Tibial nerve (tissue), 4 donors: ENCODE results near the gene INPP4B. TPM values are rescaled to one million over a fixed set of nuclear protein-coding genes. Genes with fewer than 3 reads are reported as not detected.

Experiments
- DNase-seq, 2 donors: peaks; one replicate each; pipeline ENCODE4 v3.0.0-alpha.2; 2019; ENCODE audit warnings: low spot score in 2 of 2
- H3K27ac ChIP-seq, 4 donors: fragments of 200-600 bp; sonication (generic) in 3 of 4; one replicate each; pipeline ENCODE4 v1.5.1; 2017 to 2019; ENCODE audit warnings: mild to moderate bottlenecking in 1 of 4
- H3K27me3 ChIP-seq, 2 donors: fragments of 200-600 bp; sonication (generic) in 1 of 2; one replicate each; pipeline versions ENCODE4 v1.5.1 to v1.6.0; 2017 to 2019
- H3K36me3 ChIP-seq, 3 donors: fragments of 200-600 bp; sonication (generic); one replicate each; pipeline ENCODE4 v1.5.1; 2018 to 2019
- H3K4me1 ChIP-seq, 4 donors: fragments of 200-600 bp; sonication (generic) in 3 of 4; one replicate each; pipeline ENCODE4 v1.5.1; 2017 to 2019
- H3K4me3 ChIP-seq, 4 donors: fragments of 200-600 bp; sonication (generic) in 3 of 4; one replicate each; pipeline ENCODE4 v1.5.1; 2017 to 2019; ENCODE audit warnings: mild to moderate bottlenecking in 1 of 4, moderate library complexity in 1 of 4
- H3K9me3 ChIP-seq, 4 donors: fragments of 200-600 bp; sonication (generic) in 3 of 4; one replicate each; pipeline ENCODE4 v1.5.1; 2017 to 2019
- EP300 ChIP-seq, 2 donors: sonication (generic); formaldehyde crosslinking; IDR thresholded peaks; one replicate each; pipeline ENCODE4 v1.6.1; 2017; ENCODE audit warnings: antibody characterized with exemption in 2 of 2, mild to moderate bottlenecking in 1 of 2
- POLR2A ChIP-seq, 2 donors: fragments of 450-650 bp; IDR thresholded peaks; one replicate each; pipeline ENCODE4 v1.6.1; 2017; ENCODE audit warnings: antibody characterized with exemption in 2 of 2, mild to moderate bottlenecking in 2 of 2, moderate library complexity in 2 of 2
- WGBS, 2 donors: methylation state at CpG; one replicate each; pipeline ENCODE4 v1.1.5; 2018; 5-methylcytosine and 5-hydroxymethylcytosine counted together
- total RNA-seq, 4 donors: library from RNA; depleted of rRNA; stranded (reverse); fragments of >200 nt; gene quantifications; one replicate each; pipeline ENCODE4 v1.1.0, GENCODE V29; 2016
- TF ChIP-seq, protein P1 (sequence below), 5 experiments: fragments of 200-600 bp in 3 of 5; fragments of 450-650 bp in 2 of 5; sonication (generic) in 3 of 5; IDR thresholded peaks; one replicate each; pipeline ENCODE4 v1.5.1; 2016 to 2019; ENCODE audit warnings: antibody characterized with exemption in 5 of 5, mild to moderate bottlenecking in 3 of 5, moderate library complexity in 2 of 5

INPP4B gene
- total RNA-seq, 4 donors from 2014 or later = 16.3 to 32.4 (median 24.8) TPM

DNA sequence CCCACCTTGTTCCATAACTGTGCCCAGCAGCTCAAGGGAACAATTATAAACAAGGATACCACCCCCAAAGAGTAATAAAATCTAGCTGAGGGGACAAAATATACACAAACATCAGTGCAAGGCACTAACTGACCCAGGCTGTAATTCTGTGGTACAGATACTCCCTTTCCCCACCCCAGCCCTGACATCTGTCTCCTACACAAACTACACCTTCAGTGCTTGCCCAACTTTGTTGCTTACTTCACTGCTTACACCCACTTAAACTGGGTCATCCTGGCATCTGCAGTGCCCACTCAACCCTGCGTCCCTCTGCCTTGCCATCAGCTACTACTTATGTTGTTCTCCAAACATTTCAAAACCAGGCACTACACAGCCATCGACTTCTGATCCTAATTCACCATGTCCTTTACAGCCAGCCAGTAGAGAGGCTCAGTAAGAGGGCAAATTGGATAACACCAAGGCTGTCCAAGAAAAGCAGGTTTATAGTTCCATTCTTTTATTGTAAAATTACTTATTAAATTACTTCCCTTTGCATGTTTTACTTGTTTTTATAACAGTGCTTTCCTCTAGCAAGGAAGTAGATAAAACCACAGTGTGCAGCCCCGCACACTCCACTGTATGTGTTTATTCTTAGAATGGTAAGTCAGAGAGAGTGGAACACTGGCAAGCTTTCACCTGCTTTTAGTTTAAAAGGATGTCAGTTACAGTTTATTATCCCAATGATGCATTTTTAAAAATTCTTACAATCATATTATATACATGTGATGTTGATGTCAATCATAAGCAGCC, 149.6 kb downstream of the INPP4B start:
- no peaks in the 10 kb centered on the region for H3K36me3 ChIP-seq
- no peaks in the 10 kb centered on the region for H3K9me3 ChIP-seq
- no peak for DNase-seq
- H3K4me3 ChIP-seq = no peak overlapping the region
- 62 to 65% methylated on average over 3 of the region's 3 CpGs for WGBS, 2 donors
- TF ChIP-seq, protein P1, sequence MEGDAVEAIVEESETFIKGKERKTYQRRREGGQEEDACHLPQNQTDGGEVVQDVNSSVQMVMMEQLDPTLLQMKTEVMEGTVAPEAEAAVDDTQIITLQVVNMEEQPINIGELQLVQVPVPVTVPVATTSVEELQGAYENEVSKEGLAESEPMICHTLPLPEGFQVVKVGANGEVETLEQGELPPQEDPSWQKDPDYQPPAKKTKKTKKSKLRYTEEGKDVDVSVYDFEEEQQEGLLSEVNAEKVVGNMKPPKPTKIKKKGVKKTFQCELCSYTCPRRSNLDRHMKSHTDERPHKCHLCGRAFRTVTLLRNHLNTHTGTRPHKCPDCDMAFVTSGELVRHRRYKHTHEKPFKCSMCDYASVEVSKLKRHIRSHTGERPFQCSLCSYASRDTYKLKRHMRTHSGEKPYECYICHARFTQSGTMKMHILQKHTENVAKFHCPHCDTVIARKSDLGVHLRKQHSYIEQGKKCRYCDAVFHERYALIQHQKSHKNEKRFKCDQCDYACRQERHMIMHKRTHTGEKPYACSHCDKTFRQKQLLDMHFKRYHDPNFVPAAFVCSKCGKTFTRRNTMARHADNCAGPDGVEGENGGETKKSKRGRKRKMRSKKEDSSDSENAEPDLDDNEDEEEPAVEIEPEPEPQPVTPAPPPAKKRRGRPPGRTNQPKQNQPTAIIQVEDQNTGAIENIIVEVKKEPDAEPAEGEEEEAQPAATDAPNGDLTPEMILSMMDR (IDR thresholded peaks at IDR 0.05) = no peak
- TF ChIP-seq POLR2A (IDR thresholded peaks at IDR 0.05) (no peak), EP300 (IDR thresholded peaks at IDR 0.05) (no peak)
- H3K4me1 ChIP-seq = peaks cover 0 to 7% (median 0%) of the 10 kb centered on the region in 4 donors
- H3K27me3 ChIP-seq = no peaks in the 10 kb centered on the region
- H3K27ac ChIP-seq = no peak overlapping the region

DNA sequence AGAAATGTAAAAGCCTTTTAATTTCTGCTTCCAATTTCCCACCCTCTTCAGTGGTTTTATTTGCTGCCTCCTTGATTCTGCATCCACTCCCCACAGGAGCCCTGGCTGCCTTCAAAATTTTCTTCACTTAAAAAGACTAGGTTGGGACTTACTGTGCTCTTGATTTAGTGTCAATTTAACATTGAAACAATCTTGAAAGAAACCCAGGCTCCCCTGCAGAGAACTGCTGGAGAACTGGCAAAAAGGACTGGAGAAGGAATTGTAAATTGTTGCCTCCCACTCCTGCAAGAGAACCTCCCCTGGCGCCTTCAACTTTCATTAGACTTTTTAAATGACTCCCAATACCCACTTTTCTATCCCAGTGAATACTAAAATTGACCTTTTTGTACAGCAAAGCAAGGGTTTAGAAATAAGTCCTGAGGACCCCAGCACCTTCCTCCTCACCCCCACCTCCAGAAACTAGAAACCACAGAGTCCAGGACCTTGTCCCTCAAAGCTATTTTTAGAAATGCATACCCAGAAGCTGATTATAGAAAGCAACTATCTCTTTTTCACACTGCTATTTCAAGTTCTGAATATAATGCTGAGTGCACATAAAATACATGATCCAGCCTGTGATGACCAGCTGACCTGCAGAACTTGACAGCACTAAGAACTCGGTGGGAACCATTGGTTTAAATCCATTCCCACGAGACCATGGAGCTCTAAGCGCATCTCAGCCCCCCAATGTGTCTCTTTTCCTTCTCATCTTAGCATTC, 155.5 kb downstream of the INPP4B start:
- Histone ChIP-seq H3K9me3 (no peaks in the 10 kb centered on the region), H3K4me3 (no peak overlapping the region), H3K36me3 (no peaks in the 10 kb centered on the region), H3K4me1 (no peaks in the 10 kb centered on the region), H3K27ac (no peak overlapping the region), H3K27me3 (no peaks in the 10 kb centered on the region)
- TF ChIP-seq, protein P1 (IDR thresholded peaks at IDR 0.05) = no peak
- TF ChIP-seq EP300 (IDR thresholded peaks at IDR 0.05) (no peak), POLR2A (IDR thresholded peaks at IDR 0.05) (no peak)
- DNase-seq = no peak
- WGBS, 2 donors = 87 to 91% methylated on average over 4 of the region's 4 CpGs

DNA sequence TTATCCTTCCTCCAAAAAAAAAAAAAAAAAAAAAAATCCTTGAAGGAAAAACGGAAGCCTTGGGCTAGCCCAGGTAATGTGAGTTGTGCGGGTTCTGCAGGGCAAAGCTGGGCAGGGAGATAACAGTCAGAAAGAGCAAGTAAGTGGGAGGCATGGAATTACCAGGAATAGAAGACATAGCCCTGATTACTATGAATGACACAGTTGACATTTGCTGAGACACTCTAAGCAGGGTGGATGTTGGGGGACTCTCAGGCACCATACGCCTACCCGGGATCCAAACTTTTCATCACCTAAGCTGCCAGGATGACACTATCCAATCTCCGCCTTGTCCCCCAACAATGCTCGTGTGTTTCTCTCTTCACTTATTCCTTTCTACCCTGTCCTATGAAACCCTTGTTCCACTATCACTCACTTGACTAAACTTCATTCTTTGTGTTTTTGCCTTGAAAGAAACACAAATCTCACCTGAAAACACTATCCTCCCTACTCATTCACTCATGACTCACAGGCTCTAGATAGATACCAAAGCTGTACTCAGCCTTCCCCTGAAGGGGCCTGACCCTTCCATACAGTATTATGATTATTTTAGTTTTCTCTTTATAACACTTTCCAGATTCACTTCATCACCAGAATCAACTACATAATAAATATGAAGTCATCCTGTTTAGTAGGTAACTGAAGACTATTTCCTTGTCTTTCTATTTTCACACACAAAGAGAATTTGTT, 158.4 kb downstream of the INPP4B start:
- no peak for DNase-seq
- TF ChIP-seq POLR2A (IDR thresholded peaks at IDR 0.05) = no peak
- TF ChIP-seq EP300 (IDR thresholded peaks at IDR 0.05) = no peak
- TF ChIP-seq, protein P1 (IDR thresholded peaks at IDR 0.05) = no peak
- Histone ChIP-seq H3K4me1 (no peaks in the 10 kb centered on the region), H3K9me3 (no peaks in the 10 kb centered on the region), H3K4me3 (no peak overlapping the region), H3K27ac (no peak overlapping the region), H3K27me3 (no peaks in the 10 kb centered on the region), H3K36me3 (no peaks in the 10 kb centered on the region)
- WGBS, 2 donors = 89 to 91% methylated on average over 6 of the region's 6 CpGs

DNA sequence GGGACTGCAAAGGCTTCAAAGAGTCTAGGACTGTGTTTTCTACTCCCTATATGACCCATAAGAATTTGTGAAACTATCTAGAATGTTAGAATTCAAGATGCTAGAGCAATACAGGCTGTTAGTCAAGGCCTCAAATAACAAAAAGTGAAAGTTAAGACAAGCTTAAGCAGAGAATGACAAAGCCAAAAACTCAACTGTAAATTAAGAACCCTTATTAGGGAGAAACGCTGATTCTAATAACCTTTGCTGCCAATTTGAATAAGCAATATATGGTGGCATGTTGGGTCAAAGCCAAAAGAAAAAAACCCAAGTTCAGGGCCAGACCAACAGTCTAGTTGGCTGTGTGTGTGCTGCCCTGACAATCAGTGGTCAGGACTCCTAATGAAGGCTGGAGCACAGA, 160.0 kb downstream of the INPP4B start:
- no peak overlapping the region for H3K27ac ChIP-seq
- no peaks in the 10 kb centered on the region for H3K4me1 ChIP-seq
- no peaks in the 10 kb centered on the region for H3K36me3 ChIP-seq
- no peak for TF ChIP-seq EP300 (IDR thresholded peaks at IDR 0.05)
- TF ChIP-seq POLR2A (IDR thresholded peaks at IDR 0.05) = no peak
- TF ChIP-seq, protein P1 (IDR thresholded peaks at IDR 0.05) = no peak
- no peak overlapping the region for H3K4me3 ChIP-seq
- no peaks in the 10 kb centered on the region for H3K9me3 ChIP-seq
- no peak for DNase-seq
- WGBS, 2 donors = 29 to 44% methylated on average over 1 of the region's 1 CpG
- no peaks in the 10 kb centered on the region for H3K27me3 ChIP-seq
